ENCODE results near the gene DLG1. TPM values are rescaled to one million over a fixed set of nuclear protein-coding genes. Genes with fewer than 3 reads are reported as not detected.

The DLG1 gene
- total and polyA plus RNA-seq, 2 experiments from 2014 or later: 27.6 to 98.0 TPM

GRCh38 chr3:197008436-197009209 lies 289.8 kb downstream of the DLG1 start:
- Mint-ChIP-seq H3K4me3 (no peak overlapping the region), H3K9me3 (peaks cover 3% of the 10 kb centered on the region; the same call in 2 of the 3 replicates), H3K4me1 (peaks cover 6% of the 10 kb centered on the region), H3K27me3 (ENCODE audit: insufficient read depth, low read depth, poor library complexity) (peaks cover 23% of the 10 kb centered on the region), H3K36me3 (ENCODE audit: low read depth) (peaks cover 4% of the 10 kb centered on the region; the same call in 1 of the 3 replicates), H3K27ac (no peak overlapping the region)
- H3K4me2 ChIP-seq: no peak overlapping the region
- no peaks in the 10 kb centered on the region for H3F3A ChIP-seq (replicated peaks; ENCODE audit: low read depth)
- no peak overlapping the region for H3K27ac ChIP-seq (ENCODE audit: low read depth)
- TF ChIP-seq CREB1 (CRISPR knock-in tag; IDR thresholded peaks at IDR 0.05; ENCODE audit: low read depth): no peak
- TF ChIP-seq REST (IDR thresholded peaks at IDR 0.05; ENCODE audit: unreplicated experiment): no peak
- TF ChIP-seq ZNF331 (CRISPR knock-in tag; IDR thresholded peaks at IDR 0.05; ENCODE audit: low read depth): no peak
- TF ChIP-seq POLR2AphosphoS5 (IDR thresholded peaks at IDR 0.05; ENCODE audit: low read depth): no peak
- TF ChIP-seq NANOG (IDR thresholded peaks at IDR 0.05; ENCODE audit: borderline replicate concordance): no peak
- no peak for TF ChIP-seq ZNF462 (CRISPR knock-in tag; IDR thresholded peaks at IDR 0.05)
- no peak for TF ChIP-seq CTCF (conservative IDR thresholded peaks at IDR 0.05; ENCODE audit: low read depth in 2 of 2)
- TF ChIP-seq ZNF114 (CRISPR knock-in tag; IDR thresholded peaks at IDR 0.05): no peak
- TF ChIP-seq EZH2 (IDR thresholded peaks at IDR 0.05; ENCODE audit: low read depth, unreplicated experiment): no peak
- TF ChIP-seq EZH2phosphoT487 (IDR thresholded peaks at IDR 0.05; ENCODE audit: unreplicated experiment): no peak
- no peak for TF ChIP-seq ETS1 (IDR thresholded peaks at IDR 0.05)
- TF ChIP-seq JUNB (IDR thresholded peaks at IDR 0.05; ENCODE audit: unreplicated experiment): no peak
- TF ChIP-seq STAT1 (IDR thresholded peaks at IDR 0.05; ENCODE audit: unreplicated experiment): no peak
- no peak overlapping the region for H3K4me3 ChIP-seq
- ATAC-seq (no peak), DNase-seq (ENCODE audit: low spot score) (no peak)
- peaks cover 18% of the 10 kb centered on the region for H3K27me3 ChIP-seq (ENCODE audit: insufficient read depth)
- no peaks in the 10 kb centered on the region for H4K20me1 ChIP-seq (replicated peaks; ENCODE audit: insufficient read depth)
- no peaks in the 10 kb centered on the region for H3K79me2 ChIP-seq (replicated peaks; ENCODE audit: insufficient read depth)
- H3K36me3 ChIP-seq (ENCODE audit: insufficient read depth): no peaks in the 10 kb centered on the region
- H3K4me1 ChIP-seq (ENCODE audit: insufficient read depth): no peaks in the 10 kb centered on the region; the same call in 1 of the 2 replicates
- H3K9me2 ChIP-seq (ENCODE audit: insufficient read depth): no peaks in the 10 kb centered on the region
- no peak overlapping the region for H2AFZ ChIP-seq
